HEK293 (cell line): Measurements from ENCODE around the gene CIRBP.

Source experiments
- GLI2 ChIP-seq: fragments of 450-650 bp; formaldehyde crosslinking; IDR thresholded peaks from 2 replicates; pipeline ENCODE4; 2017; ENCODE audit warnings: missing biosample characterization, missing genetic modification characterization, low read depth, borderline replicate concordance
- GLI4 ChIP-seq: fragments of 450-650 bp; formaldehyde crosslinking; IDR thresholded peaks from 2 replicates; pipeline ENCODE4 v1.5.1; 2016; ENCODE audit warnings: missing biosample characterization, missing genetic modification characterization
- KLF7 ChIP-seq: fragments of 450-650 bp; formaldehyde crosslinking; IDR thresholded peaks from 2 replicates; pipeline ENCODE4 v1.5.1; 2016; ENCODE audit warnings: missing biosample characterization, missing genetic modification characterization, borderline replicate concordance
- SALL2 ChIP-seq: fragments of 450-650 bp; formaldehyde crosslinking; IDR thresholded peaks from 2 replicates; pipeline ENCODE4 v1.5.0; 2017; ENCODE audit warnings: missing biosample characterization, mild to moderate bottlenecking, missing genetic modification characterization, borderline replicate concordance
- SCRT2 ChIP-seq: fragments of 450-650 bp; formaldehyde crosslinking; IDR thresholded peaks from 2 replicates; pipeline ENCODE4 v1.5.1; 2016; ENCODE audit warnings: missing biosample characterization, missing genetic modification characterization
- SP7 ChIP-seq: fragments of 450-650 bp; formaldehyde crosslinking; IDR thresholded peaks from 2 replicates; pipeline ENCODE4 v1.5.1; 2016; ENCODE audit warnings: missing biosample characterization, missing genetic modification characterization
- WT1 ChIP-seq: fragments of 450-650 bp; formaldehyde crosslinking; IDR thresholded peaks from 2 replicates; pipeline ENCODE4 v1.5.1; 2016; ENCODE audit warnings: missing biosample characterization, missing genetic modification characterization
- YY2 ChIP-seq: fragments of 450-650 bp; formaldehyde crosslinking; IDR thresholded peaks from 2 replicates; pipeline ENCODE4 v1.5.1; 2016; ENCODE audit warnings: missing biosample characterization, missing genetic modification characterization
- ZBTB17 ChIP-seq: fragments of 450-650 bp; formaldehyde crosslinking; IDR thresholded peaks from 2 replicates; pipeline ENCODE4 v1.5.1; 2016; ENCODE audit warnings: missing biosample characterization, missing genetic modification characterization
- ZBTB48 ChIP-seq: fragments of 450-650 bp; formaldehyde crosslinking; IDR thresholded peaks from 2 replicates; pipeline ENCODE4 v1.5.1; 2016; ENCODE audit warnings: missing biosample characterization, missing genetic modification characterization
- ZBTB7A ChIP-seq: fragments of 450-650 bp; formaldehyde crosslinking; IDR thresholded peaks from 2 replicates; pipeline ENCODE4 v1.5.1; 2016; ENCODE audit warnings: low read depth, missing biosample characterization, missing genetic modification characterization
- ZNF138 ChIP-seq: fragments of 450-650 bp; formaldehyde crosslinking; IDR thresholded peaks from 2 replicates; pipeline ENCODE4 v1.5.1; 2016; ENCODE audit warnings: missing biosample characterization, missing genetic modification characterization, borderline replicate concordance
- ZNF140 ChIP-seq: fragments of 450-650 bp; formaldehyde crosslinking; IDR thresholded peaks from 2 replicates; pipeline ENCODE4 v1.5.1; 2016; ENCODE audit warnings: missing biosample characterization, missing genetic modification characterization
- ZNF184 ChIP-seq: fragments of 450-650 bp; IDR thresholded peaks from 2 replicates; pipeline ENCODE4 v1.5.1; 2018; ENCODE audit warnings: missing biosample characterization, mild to moderate bottlenecking, missing genetic modification characterization
- ZNF2 ChIP-seq: fragments of 450-650 bp; formaldehyde crosslinking; IDR thresholded peaks from 2 replicates; pipeline ENCODE4 v1.5.1; 2016; ENCODE audit warnings: missing biosample characterization, missing genetic modification characterization
- ZNF350 ChIP-seq: fragments of 450-650 bp; formaldehyde crosslinking; IDR thresholded peaks from 2 replicates; pipeline ENCODE4 v1.5.0; 2017; ENCODE audit warnings: missing biosample characterization, mild to moderate bottlenecking, missing genetic modification characterization
- ZNF354C ChIP-seq: fragments of 450-650 bp; formaldehyde crosslinking; IDR thresholded peaks from 2 replicates; pipeline ENCODE4 v1.5.1; 2016; ENCODE audit warnings: missing biosample characterization, missing genetic modification characterization, low read depth, borderline replicate concordance
- ZNF394 ChIP-seq: fragments of 450-650 bp; formaldehyde crosslinking; IDR thresholded peaks from 2 replicates; pipeline ENCODE4 v1.5.1; 2016; ENCODE audit warnings: missing biosample characterization, missing genetic modification characterization, mild to moderate bottlenecking, moderate library complexity, borderline replicate concordance
- ZNF404 ChIP-seq: fragments of 450-650 bp; formaldehyde crosslinking; IDR thresholded peaks from 2 replicates; pipeline ENCODE4 v1.5.1; 2017; ENCODE audit warnings: missing biosample characterization, missing genetic modification characterization
- ZNF548 ChIP-seq: fragments of 450-650 bp; formaldehyde crosslinking; IDR thresholded peaks from 2 replicates; pipeline ENCODE4 v1.5.1; 2016; ENCODE audit warnings: missing biosample characterization, missing genetic modification characterization
- ZNF660 ChIP-seq: fragments of 450-650 bp; IDR thresholded peaks from 2 replicates; pipeline ENCODE4 v1.5.1; 2018; ENCODE audit warnings: missing biosample characterization, mild to moderate bottlenecking, missing genetic modification characterization
- ZNF707 ChIP-seq: fragments of 450-650 bp; formaldehyde crosslinking; IDR thresholded peaks from 2 replicates; pipeline ENCODE4 v1.5.1; 2016; ENCODE audit warnings: missing biosample characterization, missing genetic modification characterization
- ZNF776 ChIP-seq: fragments of 450-650 bp; formaldehyde crosslinking; IDR thresholded peaks from 2 replicates; pipeline ENCODE4 v1.5.0; 2017; ENCODE audit warnings: missing biosample characterization, missing genetic modification characterization, borderline replicate concordance
- ZNF777 ChIP-seq: fragments of 450-650 bp; formaldehyde crosslinking; IDR thresholded peaks from 2 replicates; pipeline ENCODE4 v1.5.1; 2017; ENCODE audit warnings: missing biosample characterization, missing genetic modification characterization, borderline replicate concordance
- ZNF791 ChIP-seq: fragments of 450-650 bp; formaldehyde crosslinking; IDR thresholded peaks from 2 replicates; pipeline ENCODE4 v1.5.1; 2016; ENCODE audit warnings: missing biosample characterization, missing genetic modification characterization
- TF ChIP-seq, protein P1 (sequence below): fragments of 450-650 bp; formaldehyde crosslinking; IDR thresholded peaks from 2 replicates; pipeline ENCODE4 v1.5.1; 2016; ENCODE audit warnings: missing biosample characterization, missing genetic modification characterization, low read depth
- TF ChIP-seq, protein P2 (sequence below): fragments of 450-650 bp; formaldehyde crosslinking; optimal IDR thresholded peaks from 2 replicates; pipeline ENCODE3; 2016; ENCODE audit warnings: missing biosample characterization, mild to moderate bottlenecking, missing genetic modification characterization
- TF ChIP-seq, protein P3 (sequence below): fragments of 450-650 bp; formaldehyde crosslinking; IDR thresholded peaks from 2 replicates; pipeline ENCODE4 v1.5.1; 2016; ENCODE audit warnings: missing biosample characterization, missing genetic modification characterization
- TF ChIP-seq, protein P4 (sequence below): fragments of 450-650 bp; formaldehyde crosslinking; IDR thresholded peaks from 2 replicates; pipeline ENCODE4 v1.5.1; 2016; ENCODE audit warnings: missing biosample characterization, missing genetic modification characterization
- TF ChIP-seq, protein P5 (sequence below): fragments of 450-650 bp; formaldehyde crosslinking; IDR thresholded peaks from 2 replicates; pipeline ENCODE4 v1.5.1; 2016; ENCODE audit warnings: missing biosample characterization, missing genetic modification characterization
- TF ChIP-seq, protein P6 (sequence below): fragments of 450-650 bp; formaldehyde crosslinking; IDR thresholded peaks from 2 replicates; pipeline ENCODE4 v1.5.1; 2016; ENCODE audit warnings: missing biosample characterization, missing genetic modification characterization

The CIRBP gene

DNA sequence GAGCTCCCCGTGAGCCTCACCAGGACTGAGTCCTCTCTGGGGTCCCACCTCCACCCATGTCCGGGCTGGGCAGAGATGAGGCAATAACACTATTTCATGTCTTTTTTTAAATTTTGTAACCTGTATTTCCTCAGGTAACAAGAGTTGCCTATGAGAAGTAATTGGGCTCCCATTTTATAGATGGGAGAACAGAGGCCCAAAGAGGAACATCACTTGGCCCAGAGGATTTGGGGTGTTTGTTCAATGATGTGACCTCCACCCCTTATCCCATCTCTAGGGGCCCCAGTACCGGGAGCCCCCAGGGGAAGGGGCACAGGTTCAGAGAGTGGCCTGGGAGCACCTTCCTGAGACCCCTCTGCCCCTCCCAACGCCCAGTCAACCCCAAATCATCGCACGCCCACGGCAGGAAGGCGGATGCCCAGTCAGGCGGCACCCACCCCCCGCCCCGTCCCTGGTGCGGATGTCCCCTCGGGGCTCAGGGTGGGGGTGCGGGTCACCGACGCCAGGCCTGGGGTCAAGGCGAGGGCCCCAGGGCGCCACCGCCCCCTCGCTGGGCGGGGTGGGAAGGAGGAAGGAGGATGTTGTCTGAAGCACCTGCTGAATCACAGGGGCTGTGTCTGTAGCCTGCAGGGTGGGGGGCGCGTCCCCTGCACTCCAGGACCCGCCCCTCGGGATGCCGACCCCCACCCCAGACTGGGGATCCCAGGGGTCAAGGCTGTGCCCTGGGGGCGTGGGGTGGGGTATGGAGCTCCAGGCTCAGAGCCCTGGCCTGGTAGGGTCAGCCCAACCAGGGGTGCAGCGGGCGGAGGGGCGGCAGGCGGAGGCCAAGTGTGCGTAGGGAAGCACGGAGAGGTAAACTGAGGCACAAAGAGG is 9.0 kb upstream of the CIRBP start (continued):
- TF ChIP-seq, protein P1, sequence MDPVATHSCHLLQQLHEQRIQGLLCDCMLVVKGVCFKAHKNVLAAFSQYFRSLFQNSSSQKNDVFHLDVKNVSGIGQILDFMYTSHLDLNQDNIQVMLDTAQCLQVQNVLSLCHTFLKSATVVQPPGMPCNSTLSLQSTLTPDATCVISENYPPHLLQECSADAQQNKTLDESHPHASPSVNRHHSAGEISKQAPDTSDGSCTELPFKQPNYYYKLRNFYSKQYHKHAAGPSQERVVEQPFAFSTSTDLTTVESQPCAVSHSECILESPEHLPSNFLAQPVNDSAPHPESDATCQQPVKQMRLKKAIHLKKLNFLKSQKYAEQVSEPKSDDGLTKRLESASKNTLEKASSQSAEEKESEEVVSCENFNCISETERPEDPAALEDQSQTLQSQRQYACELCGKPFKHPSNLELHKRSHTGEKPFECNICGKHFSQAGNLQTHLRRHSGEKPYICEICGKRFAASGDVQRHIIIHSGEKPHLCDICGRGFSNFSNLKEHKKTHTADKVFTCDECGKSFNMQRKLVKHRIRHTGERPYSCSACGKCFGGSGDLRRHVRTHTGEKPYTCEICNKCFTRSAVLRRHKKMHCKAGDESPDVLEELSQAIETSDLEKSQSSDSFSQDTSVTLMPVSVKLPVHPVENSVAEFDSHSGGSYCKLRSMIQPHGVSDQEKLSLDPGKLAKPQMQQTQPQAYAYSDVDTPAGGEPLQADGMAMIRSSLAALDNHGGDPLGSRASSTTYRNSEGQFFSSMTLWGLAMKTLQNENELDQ (tag by site-specific recombination), result no peak
- TF ChIP-seq ZNF394 (tag by site-specific recombination), result no peak
- TF ChIP-seq, protein P2, sequence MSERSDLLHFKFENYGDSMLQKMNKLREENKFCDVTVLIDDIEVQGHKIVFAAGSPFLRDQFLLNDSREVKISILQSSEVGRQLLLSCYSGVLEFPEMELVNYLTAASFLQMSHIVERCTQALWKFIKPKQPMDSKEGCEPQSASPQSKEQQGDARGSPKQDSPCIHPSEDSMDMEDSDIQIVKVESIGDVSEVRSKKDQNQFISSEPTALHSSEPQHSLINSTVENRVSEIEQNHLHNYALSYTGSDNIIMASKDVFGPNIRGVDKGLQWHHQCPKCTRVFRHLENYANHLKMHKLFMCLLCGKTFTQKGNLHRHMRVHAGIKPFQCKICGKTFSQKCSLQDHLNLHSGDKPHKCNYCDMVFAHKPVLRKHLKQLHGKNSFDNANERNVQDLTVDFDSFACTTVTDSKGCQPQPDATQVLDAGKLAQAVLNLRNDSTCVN, result no peak
- TF ChIP-seq SCRT2 (tag by site-specific recombination), result no peak; the same call in 1 of the 2 replicates
- TF ChIP-seq, protein P3, sequence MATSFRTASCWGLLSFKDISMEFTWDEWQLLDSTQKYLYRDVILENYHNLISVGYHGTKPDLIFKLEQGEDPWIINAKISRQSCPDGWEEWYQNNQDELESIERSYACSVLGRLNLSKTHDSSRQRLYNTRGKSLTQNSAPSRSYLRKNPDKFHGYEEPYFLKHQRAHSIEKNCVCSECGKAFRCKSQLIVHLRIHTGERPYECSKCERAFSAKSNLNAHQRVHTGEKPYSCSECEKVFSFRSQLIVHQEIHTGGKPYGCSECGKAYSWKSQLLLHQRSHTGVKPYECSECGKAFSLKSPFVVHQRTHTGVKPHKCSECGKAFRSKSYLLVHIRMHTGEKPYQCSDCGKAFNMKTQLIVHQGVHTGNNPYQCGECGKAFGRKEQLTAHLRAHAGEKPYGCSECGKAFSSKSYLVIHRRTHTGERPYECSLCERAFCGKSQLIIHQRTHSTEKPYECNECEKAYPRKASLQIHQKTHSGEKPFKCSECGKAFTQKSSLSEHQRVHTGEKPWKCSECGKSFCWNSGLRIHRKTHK (tag by site-specific recombination), result no peak
- TF ChIP-seq ZBTB7A (tag by site-specific recombination), result peak; percentile 85; the same call in 1 of the 2 replicates
- TF ChIP-seq, protein P4, sequence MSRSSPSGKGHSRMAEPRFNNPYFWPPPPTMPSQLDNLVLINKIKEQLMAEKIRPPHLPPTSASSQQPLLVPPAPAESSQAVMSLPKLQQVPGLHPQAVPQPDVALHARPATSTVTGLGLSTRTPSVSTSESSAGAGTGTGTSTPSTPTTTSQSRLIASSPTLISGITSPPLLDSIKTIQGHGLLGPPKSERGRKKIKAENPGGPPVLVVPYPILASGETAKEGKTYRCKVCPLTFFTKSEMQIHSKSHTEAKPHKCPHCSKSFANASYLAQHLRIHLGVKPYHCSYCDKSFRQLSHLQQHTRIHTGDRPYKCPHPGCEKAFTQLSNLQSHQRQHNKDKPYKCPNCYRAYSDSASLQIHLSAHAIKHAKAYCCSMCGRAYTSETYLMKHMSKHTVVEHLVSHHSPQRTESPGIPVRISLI (tag by site-specific recombination), result no peak
- TF ChIP-seq, protein P5, sequence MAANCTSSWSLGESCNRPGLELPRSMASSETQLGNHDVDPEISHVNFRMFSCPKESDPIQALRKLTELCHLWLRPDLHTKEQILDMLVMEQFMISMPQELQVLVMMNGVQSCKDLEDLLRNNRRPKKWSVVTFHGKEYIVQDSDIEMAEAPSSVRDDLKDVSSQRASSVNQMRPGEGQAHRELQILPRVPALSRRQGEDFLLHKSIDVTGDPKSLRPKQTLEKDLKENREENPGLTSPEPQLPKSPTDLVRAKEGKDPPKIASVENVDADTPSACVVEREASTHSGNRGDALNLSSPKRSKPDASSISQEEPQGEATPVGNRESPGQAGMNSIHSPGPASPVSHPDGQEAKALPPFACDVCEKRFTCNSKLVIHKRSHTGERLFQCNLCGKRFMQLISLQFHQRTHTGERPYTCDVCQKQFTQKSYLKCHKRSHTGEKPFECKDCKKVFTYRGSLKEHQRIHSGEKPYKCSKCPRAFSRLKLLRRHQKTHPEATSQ (tag by site-specific recombination), result no peak
- no peak for TF ChIP-seq ZNF184
- TF ChIP-seq ZNF138, result no peak
- TF ChIP-seq ZNF791 (tag by site-specific recombination), result no peak
- TF ChIP-seq ZNF140 (tag by site-specific recombination), result no peak
- 0 out of 2 replicates have a peak, but pooled peaks have one; percentile 33 for TF ChIP-seq WT1 (tag by site-specific recombination)
- peak; percentile 55; the same call in 1 of the 2 replicates for TF ChIP-seq KLF7
- TF ChIP-seq ZBTB48 (tag by site-specific recombination), result peak; percentile 39; the same call in 1 of the 2 replicates
- no peak for TF ChIP-seq YY2 (tag by site-specific recombination)
- 0 out of 2 replicates have a peak, but pooled peaks have one; percentile 17 for TF ChIP-seq ZNF660 (tag by site-specific recombination)
- TF ChIP-seq SP7 (tag by site-specific recombination), result no peak
- no peak for TF ChIP-seq ZBTB17 (tag by site-specific recombination)
- no peak for TF ChIP-seq SALL2 (tag by site-specific recombination)
- no peak for TF ChIP-seq ZNF404 (tag by site-specific recombination)
- TF ChIP-seq ZNF350 (tag by site-specific recombination), result no peak
- no peak for TF ChIP-seq ZNF354C (tag by site-specific recombination)
- no peak for TF ChIP-seq ZNF548
- 0 out of 2 replicates have a peak, but pooled peaks have one; percentile 36 for TF ChIP-seq ZNF2 (tag by site-specific recombination)
- TF ChIP-seq, protein P6, sequence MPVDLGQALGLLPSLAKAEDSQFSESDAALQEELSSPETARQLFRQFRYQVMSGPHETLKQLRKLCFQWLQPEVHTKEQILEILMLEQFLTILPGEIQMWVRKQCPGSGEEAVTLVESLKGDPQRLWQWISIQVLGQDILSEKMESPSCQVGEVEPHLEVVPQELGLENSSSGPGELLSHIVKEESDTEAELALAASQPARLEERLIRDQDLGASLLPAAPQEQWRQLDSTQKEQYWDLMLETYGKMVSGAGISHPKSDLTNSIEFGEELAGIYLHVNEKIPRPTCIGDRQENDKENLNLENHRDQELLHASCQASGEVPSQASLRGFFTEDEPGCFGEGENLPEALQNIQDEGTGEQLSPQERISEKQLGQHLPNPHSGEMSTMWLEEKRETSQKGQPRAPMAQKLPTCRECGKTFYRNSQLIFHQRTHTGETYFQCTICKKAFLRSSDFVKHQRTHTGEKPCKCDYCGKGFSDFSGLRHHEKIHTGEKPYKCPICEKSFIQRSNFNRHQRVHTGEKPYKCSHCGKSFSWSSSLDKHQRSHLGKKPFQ (tag by site-specific recombination), result no peak
- TF ChIP-seq ZNF776 (tag by site-specific recombination), result no peak
- no peak for TF ChIP-seq ZNF707 (tag by site-specific recombination)
- no peak for TF ChIP-seq GLI2 (tag by site-specific recombination)
- no peak for TF ChIP-seq GLI4 (tag by site-specific recombination)
- TF ChIP-seq ZNF777 (tag by site-specific recombination), result no peak
